Epidermal melanocyte (primary cell): ENCODE data around the gene SLC48A1.

Source experiments
- DNase-seq: peaks from one replicate; pipeline ENCODE4 v3.0.0; 2011; ENCODE audit warnings: low spot score; ENCODE audit not compliant: insufficient read length

SLC48A1 gene

GRCh38 chr12:47777151-47777550 lies 4.1 kb downstream of the SLC48A1 start:
- no peak for DNase-seq

- no peak for DNase-seq
Measured at GRCh38 chr12:47777741-47778558, 4.9 kb downstream of the SLC48A1 start.

- no peak for DNase-seq
Measured at GRCh38 chr12:47778881-47779280, 5.8 kb downstream of the SLC48A1 start.

GRCh38 chr12:47779301-47779942 lies 6.4 kb downstream of the SLC48A1 start:
- DNase-seq, result peak; percentile 96

GRCh38 chr12:47779943-47780504 lies 7.0 kb downstream of the SLC48A1 start:
- DNase-seq, result no peak

GRCh38 chr12:47781479-47782371 lies 8.7 kb downstream of the SLC48A1 start:
- no peak for DNase-seq

- DNase-seq, result no peak
Measured at GRCh38 chr12:47782372-47782770, 9.3 kb downstream of the SLC48A1 start.

GRCh38 chr12:47783024-47783755 lies 10.2 kb downstream of the SLC48A1 start:
- no peak for DNase-seq

- DNase-seq, result no peak
Measured at GRCh38 chr12:47783821-47784819, 11.1 kb downstream of the SLC48A1 start.

GRCh38 chr12:47785036-47785886 lies 12.2 kb downstream of the SLC48A1 start:
- DNase-seq, result no peak

GRCh38 chr12:47785887-47786661 lies 13.0 kb downstream of the SLC48A1 start:
- DNase-seq, result no peak

GRCh38 chr12:47786662-47787280 lies 13.7 kb downstream of the SLC48A1 start:
- no peak for DNase-seq

- no peak for DNase-seq
Measured at GRCh38 chr12:47787596-47788319, 14.7 kb downstream of the SLC48A1 start.

- no peak for DNase-seq
Measured at GRCh38 chr12:47789141-47789540, 16.1 kb downstream of the SLC48A1 start.

GRCh38 chr12:47789712-47790489 lies 16.9 kb downstream of the SLC48A1 start:
- DNase-seq, result no peak
